Liver (tissue), 9 donors: ENCODE measurements around the gene PELI2. TPM values are rescaled to one million over a fixed set of nuclear protein-coding genes. Genes with fewer than 3 reads are reported as not detected.

Experiments used
- DNase-seq: peaks from one replicate; pipeline ENCODE4 v3.0.0-alpha.2; 2017; ENCODE audit warnings: low spot score
- H3K27ac ChIP-seq, 2 donors: one replicate each; pipeline ENCODE4 v1.7.0; 2013; ENCODE audit warnings: inconsistent platforms in 2 of 2, low read length in 2 of 2, control low read depth in 1 of 2, low read depth in 1 of 2, mild to moderate bottlenecking in 1 of 2
- H3K27me3 ChIP-seq, 4 donors: one replicate each; pipeline versions ENCODE4 v1.6.1 to v1.7.0; 2013; ENCODE audit warnings: low read length in 3 of 4, inconsistent platforms in 1 of 4, mild to moderate bottlenecking in 1 of 4, moderate library complexity in 1 of 4; ENCODE audit not compliant: control insufficient read depth in 4 of 4, insufficient read depth in 4 of 4
- H3K36me3 ChIP-seq, 4 donors: one replicate each; pipeline versions ENCODE4 v1.6.1 to v1.7.0; 2013; ENCODE audit warnings: low read length in 3 of 4, mild to moderate bottlenecking in 3 of 4, low read depth in 1 of 4, moderate library complexity in 1 of 4; ENCODE audit not compliant: control insufficient read depth in 4 of 4, insufficient read depth in 3 of 4
- H3K4me1 ChIP-seq, 4 donors: one replicate each; pipeline versions ENCODE4 v1.6.1 to v1.7.0; 2013; ENCODE audit warnings: low read length in 3 of 4, mild to moderate bottlenecking in 3 of 4, moderate library complexity in 1 of 4; ENCODE audit not compliant: control insufficient read depth in 4 of 4, insufficient read depth in 4 of 4
- H3K4me3 ChIP-seq, 3 donors: one replicate each; pipeline versions ENCODE4 v1.6.1 to v1.7.0; 2013; ENCODE audit warnings: low read length in 3 of 3, control low read depth in 1 of 3, low read depth in 1 of 3, mild to moderate bottlenecking in 1 of 3
- H3K9ac ChIP-seq, 2 donors: one replicate each; pipeline ENCODE4 v1.7.0; 2013; ENCODE audit warnings: low read length in 2 of 2, mild to moderate bottlenecking in 2 of 2, moderate library complexity in 2 of 2, control low read depth in 1 of 2, low read depth in 1 of 2
- H3K9me3 ChIP-seq, 4 donors: one replicate each; pipeline versions ENCODE4 v1.6.1 to v1.7.0; 2013; ENCODE audit warnings: low read length in 3 of 4; ENCODE audit not compliant: control insufficient read depth in 4 of 4
- ATF3 ChIP-seq: IDR thresholded peaks from 2 replicates; pipeline ENCODE4 v1.6.1; 2016; ENCODE audit warnings: antibody characterized with exemption
- CTCF ChIP-seq: fragments of 150-350 bp; IDR thresholded peaks from 2 replicates; pipeline ENCODE4 v1.5.1; 2017; ENCODE audit warnings: improper control_type of control experiment, low read depth, low read length; ENCODE audit not compliant: missing input control
- EGR1 ChIP-seq, 2 donors: IDR thresholded peaks; 2 replicates each; pipeline ENCODE4 v1.6.1; 2016 to 2018; ENCODE audit warnings: antibody characterized with exemption in 2 of 2, low read depth in 2 of 2
- FOXA2 ChIP-seq: IDR thresholded peaks from 2 replicates; pipeline ENCODE4 v1.6.1; 2016; ENCODE audit warnings: antibody characterized with exemption
- HNF4A ChIP-seq, 2 donors: conservative IDR thresholded peaks; 2 replicates each; pipeline ENCODE4 v1.6.1; 2016; ENCODE audit warnings: antibody characterized with exemption in 2 of 2, mild to moderate bottlenecking in 2 of 2
- JUND ChIP-seq, 2 donors: IDR thresholded peaks; 2 replicates each; pipeline ENCODE4 v1.6.1; 2016; ENCODE audit warnings: antibody characterized with exemption in 2 of 2
- NR2F2 ChIP-seq: IDR thresholded peaks from 2 replicates; pipeline ENCODE4 v1.6.1; 2016; ENCODE audit warnings: antibody characterized with exemption
- RAD21 ChIP-seq, 2 donors: IDR thresholded peaks; 2 replicates each; pipeline ENCODE4 v1.6.1; 2016; ENCODE audit warnings: antibody characterized with exemption in 2 of 2, mild to moderate bottlenecking in 2 of 2
- REST ChIP-seq: IDR thresholded peaks from 2 replicates; pipeline ENCODE4 v1.6.1; 2016; ENCODE audit warnings: antibody characterized with exemption, mild to moderate bottlenecking
- RXRA ChIP-seq, 2 donors: IDR thresholded peaks; 2 replicates each; pipeline ENCODE4 v1.6.1; 2017 to 2018; ENCODE audit warnings: antibody characterized with exemption in 2 of 2, mild to moderate bottlenecking in 1 of 2
- SP1 ChIP-seq: IDR thresholded peaks from 2 replicates; pipeline ENCODE4 v1.6.1; 2018; ENCODE audit warnings: antibody characterized with exemption, mild to moderate bottlenecking
- TAF1 ChIP-seq: conservative IDR thresholded peaks from 2 replicates; pipeline ENCODE4 v1.6.1; 2016; ENCODE audit warnings: antibody characterized with exemption, mild to moderate bottlenecking
- YY1 ChIP-seq: IDR thresholded peaks from 2 replicates; pipeline ENCODE4 v1.6.1; 2016; ENCODE audit warnings: antibody characterized with exemption, mild to moderate bottlenecking
- WGBS: extraction: QIAGEN DNeasy Blood & Tissue Kit; methylation state at CpG from one replicate; pipeline ENCODE4 v1.1.7; 2013; 5-methylcytosine and 5-hydroxymethylcytosine counted together
- polyA plus RNA-seq, 2 donors: library from polyadenylated mRNA; stranded (reverse) in 1 of 2; unstranded in 1 of 2; fragments of 200-250 nt in 1 of 2; fragments of >200 nt in 1 of 2; fragmentation: Nextera tagmentation in 1 of 2; extraction: Ambion mirVana in 1 of 2; gene quantifications; one replicate each; pipeline versions ENCODE4 v1.2.1 to v1.2.3, GENCODE V29; 2013 to 2015
- total RNA-seq, 2 donors: library from RNA; depleted of rRNA; stranded (reverse); fragments of >200 nt; gene quantifications; one replicate each; pipeline ENCODE4 v1.2.3, GENCODE V29; 2014
- donor health status: healthy.
- donor health status: healthy.
- donor health status: healthy.
- donor health status: healthy.
- donor health status: healthy.

PELI2 gene
- total and polyA plus RNA-seq, 4 donors = 0.68 to 2.9 (median 1.2) TPM

- Histone ChIP-seq H3K9me3 (no peaks in the 10 kb centered on the region), H3K4me3 (no peak overlapping the region), H3K27ac (no peak overlapping the region), H3K9ac (no peak overlapping the region), H3K36me3 (no peaks in the 10 kb centered on the region), H3K27me3 (no peaks in the 10 kb centered on the region), H3K4me1 (no peaks in the 10 kb centered on the region)
- TF ChIP-seq RXRA (IDR thresholded peaks at IDR 0.05) (no peak), YY1 (no peak), NR2F2 (no peak), HNF4A (conservative IDR thresholded peaks at IDR 0.05) (no peak), REST (no peak), ATF3 (no peak), SP1 (no peak), RAD21 (IDR thresholded peaks at IDR 0.05) (no peak), FOXA2 (no peak), EGR1 (IDR thresholded peaks at IDR 0.05; ENCODE audit: low read depth in 2 of 2) (no peak), TAF1 (no peak), JUND (IDR thresholded peaks at IDR 0.05) (no peak)
- 82% methylated on average over 1 of the region's 1 CpG for WGBS
- DNase-seq = no peak
Measured at GRCh38 chr14:56147449-56147848, 29.2 kb downstream of the PELI2 start.

GRCh38 chr14:56147986-56148901 lies 30.0 kb downstream of the PELI2 start:
- no peak overlapping the region for H3K27ac ChIP-seq
- DNase-seq = no peak
- H3K4me1 ChIP-seq = no peaks in the 10 kb centered on the region
- H3K9me3 ChIP-seq = no peaks in the 10 kb centered on the region
- TF ChIP-seq JUND (IDR thresholded peaks at IDR 0.05) (no peak), CTCF (no peak), ATF3 (no peak), TAF1 (no peak), RXRA (IDR thresholded peaks at IDR 0.05) (no peak)
- H3K27me3 ChIP-seq = no peaks in the 10 kb centered on the region
- no peaks in the 10 kb centered on the region for H3K36me3 ChIP-seq
- no peak overlapping the region for H3K9ac ChIP-seq
- WGBS = 83% methylated on average over 3 of the region's 3 CpGs
- H3K4me3 ChIP-seq = no peak overlapping the region
